GM19328 (cell line): ENCODE results near the gene CYB561D1.
A peak's percentile ranks its signal among the peaks of the same experiment; 100 is the strongest.

ENCODE experiments used
- ATAC-seq: cut with Tn5 transposase; IDR thresholded peaks from one replicate; pipeline ENCODE4 v1.9.1; 2021; ENCODE audit warnings: mild to moderate bottlenecking, moderate library complexity; ENCODE audit not compliant: unreplicated experiment

The CYB561D1 gene

DNA sequence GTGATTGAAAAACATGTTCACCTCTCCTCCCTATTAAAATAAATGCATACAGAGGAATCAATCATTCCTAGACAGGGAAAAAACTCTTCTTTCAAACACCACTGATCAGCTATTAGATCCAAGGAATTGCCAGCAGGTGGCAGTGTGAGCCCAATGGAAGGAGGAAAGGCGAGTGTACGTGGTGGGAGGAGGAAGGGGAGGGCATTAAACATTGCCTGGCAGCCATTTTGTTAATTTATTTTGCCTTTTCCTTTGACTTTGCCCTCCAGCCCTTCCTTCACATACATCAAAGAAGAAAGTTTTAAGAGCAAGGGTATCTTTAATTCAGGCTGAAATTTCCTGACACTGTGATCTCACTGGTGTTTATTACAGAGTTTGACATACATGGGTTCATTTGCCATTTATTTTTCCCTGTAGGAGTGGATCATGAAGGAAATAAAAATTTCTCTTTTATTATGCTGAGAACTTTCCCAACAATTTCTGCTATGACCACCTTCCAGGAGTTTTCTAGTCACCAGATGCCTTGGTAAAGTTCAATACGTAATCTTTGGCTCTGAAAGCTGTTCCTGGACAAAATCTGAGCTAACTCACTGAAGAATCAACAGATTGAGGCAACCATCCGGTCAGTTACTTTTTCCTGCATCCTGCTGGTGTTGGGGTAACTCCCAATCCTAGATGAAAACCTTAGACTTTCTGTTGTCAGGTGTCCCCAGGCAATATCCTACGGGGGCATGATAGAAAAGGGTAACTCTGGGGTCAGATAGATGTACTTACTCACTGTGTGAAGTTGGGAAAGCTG, 52.6 kb downstream of the CYB561D1 start:
- ATAC-seq: no peak

DNA sequence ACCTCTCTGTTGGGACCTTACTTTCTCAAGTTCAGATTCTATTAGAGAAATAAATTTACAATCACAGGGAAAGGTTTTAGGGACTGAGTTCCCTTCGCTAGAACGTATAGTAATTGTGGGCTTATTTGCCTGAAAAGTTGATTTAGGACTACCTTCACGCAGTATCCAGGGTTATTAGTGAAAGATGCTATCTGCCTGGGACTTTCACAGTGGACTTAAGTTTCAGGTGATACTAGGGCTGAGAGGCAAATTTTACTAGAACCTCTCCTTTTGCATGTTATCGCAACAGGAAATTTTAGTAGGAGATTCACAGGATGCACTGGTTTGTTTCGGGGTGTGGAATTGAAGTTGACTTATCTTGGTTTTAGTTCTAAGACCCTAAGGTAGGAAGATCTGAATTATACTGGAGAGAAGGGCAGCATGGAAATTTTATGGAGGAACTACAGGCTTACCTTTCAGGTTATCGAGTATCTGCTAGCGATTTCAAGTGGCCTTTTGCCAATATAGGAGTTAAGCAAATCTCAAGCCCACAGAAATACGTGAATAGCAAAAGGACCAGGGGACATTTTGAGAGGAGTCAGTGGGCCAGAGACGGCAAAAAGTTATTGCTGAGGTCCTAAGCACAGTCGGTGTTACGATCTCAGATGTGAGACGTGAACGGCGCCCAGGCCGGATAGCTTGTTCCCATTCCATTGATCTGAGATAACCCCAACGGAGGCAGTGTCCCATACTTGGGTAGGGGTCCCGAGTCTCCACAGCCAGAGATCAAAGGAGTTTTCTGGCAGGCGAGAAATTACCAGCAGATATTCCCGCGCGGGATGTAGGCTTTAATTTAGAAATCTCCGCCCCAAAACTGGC, 53.8 kb downstream of the CYB561D1 start:
- no peak for ATAC-seq

DNA sequence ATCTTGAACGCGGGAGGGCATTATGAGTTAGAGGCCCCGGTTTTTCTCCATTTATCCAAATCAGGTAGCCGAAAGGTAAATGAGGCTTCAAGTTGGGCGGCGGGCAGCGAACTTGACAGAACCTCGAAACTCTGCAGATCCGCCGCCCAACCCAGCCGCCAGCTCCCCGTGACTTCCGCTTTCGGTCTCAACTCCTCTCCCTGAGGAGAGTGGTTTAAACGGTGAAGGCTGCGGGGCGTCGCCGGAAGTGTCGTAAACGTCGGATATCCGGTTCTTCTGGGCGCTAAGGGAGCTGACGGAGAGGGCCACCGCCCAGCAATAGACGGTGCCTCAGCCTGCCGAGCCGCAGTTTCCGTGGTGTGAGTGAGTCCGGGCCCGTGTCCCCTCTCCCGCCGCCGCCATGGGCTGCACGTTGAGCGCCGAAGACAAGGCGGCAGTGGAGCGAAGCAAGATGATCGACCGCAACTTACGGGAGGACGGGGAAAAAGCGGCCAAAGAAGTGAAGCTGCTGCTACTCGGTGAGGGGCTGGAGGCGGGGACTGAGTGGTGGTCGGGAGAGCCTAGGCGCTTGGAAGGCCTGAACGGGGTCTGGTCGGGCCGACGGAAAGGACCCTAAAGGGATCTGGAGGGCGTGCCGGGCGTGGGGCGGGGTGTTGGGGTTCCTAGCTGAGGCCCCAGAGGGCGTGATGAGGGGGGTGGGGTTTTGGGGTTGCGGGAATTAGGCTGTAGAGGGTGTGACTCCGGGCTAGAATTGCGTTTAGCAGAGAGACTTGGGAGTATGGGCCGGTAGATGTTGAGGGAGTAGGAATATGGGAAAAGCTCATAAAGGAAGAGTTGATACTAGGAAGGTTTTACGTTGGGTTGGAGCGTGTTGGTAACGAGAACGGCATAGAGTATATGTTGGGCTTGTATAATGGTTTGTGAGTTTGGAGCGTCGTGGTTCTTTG, 54.7 kb downstream of the CYB561D1 start, which contains the start of gene GNAI3:
Gene GNAI3, plus strand, starts transcription at position 295 of the 947 bp plus-strand sequence. Its CDS starts 106 bp downstream, at position 401.
- peak; percentile 89 for ATAC-seq
